GM18507 (cell line): ENCODE measurements around the gene MAPKAPK3.
"Not testable (repeated sequence)": the region's sequence is repeated elsewhere in the genome, so short reads cannot be mapped to it uniquely, and the experiment has no call there.

Experiments used
- DNase-seq: peaks from one replicate; pipeline ENCODE4 v3.0.0; 2011; ENCODE audit warnings: low read depth; ENCODE audit not compliant: insufficient read length; ENCODE audit errors: extremely low spot score
- FAIRE-seq: peaks from 2 replicates; lab custom pipeline; 2011; peaks lifted over from hg19 to GRCh38; lab: Jason Lieb, UNC

The MAPKAPK3 gene

DNA sequence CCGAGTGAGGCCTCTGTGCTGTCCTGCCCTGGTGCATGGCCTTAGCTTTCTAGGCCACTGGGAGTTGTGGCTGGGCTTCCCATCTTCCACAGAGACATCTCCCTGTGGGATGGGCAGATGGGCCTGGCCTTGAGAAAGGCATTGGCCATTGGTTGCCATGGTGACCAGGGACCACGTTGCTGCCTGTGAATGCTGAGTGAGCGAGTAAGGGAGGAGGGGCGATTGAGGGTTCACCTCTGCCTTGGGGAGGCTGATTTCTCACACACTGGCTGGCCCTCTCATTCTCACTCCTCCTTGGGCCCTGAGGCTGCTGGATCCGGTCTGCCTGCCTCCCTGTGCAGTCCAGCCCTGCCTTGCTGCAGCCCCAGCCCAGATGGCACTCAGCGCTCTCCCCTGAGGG lies 31.4 kb downstream of the MAPKAPK3 start:
- no peak for DNase-seq
- no peak for FAIRE-seq

DNA sequence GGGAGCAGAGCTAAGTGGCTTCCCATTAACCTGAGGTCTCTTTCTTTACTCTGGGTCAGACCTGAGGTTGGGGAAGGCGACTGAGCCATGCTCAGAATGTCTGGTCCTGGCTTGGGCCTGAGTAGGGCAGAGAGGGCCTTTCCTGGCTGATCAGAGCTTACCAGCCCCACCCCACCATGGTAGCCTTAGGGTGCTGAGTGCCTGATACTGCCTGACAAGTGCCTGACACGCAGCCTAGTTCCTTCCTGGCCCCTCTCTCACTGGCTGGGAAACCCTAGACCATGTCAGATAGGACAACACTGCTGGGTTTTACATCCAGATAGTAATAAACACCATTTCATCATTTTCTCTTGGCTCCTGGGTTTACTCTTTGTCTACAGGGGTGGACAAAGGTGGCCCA lies 32.0 kb downstream of the MAPKAPK3 start:
- FAIRE-seq, result no peak

DNA sequence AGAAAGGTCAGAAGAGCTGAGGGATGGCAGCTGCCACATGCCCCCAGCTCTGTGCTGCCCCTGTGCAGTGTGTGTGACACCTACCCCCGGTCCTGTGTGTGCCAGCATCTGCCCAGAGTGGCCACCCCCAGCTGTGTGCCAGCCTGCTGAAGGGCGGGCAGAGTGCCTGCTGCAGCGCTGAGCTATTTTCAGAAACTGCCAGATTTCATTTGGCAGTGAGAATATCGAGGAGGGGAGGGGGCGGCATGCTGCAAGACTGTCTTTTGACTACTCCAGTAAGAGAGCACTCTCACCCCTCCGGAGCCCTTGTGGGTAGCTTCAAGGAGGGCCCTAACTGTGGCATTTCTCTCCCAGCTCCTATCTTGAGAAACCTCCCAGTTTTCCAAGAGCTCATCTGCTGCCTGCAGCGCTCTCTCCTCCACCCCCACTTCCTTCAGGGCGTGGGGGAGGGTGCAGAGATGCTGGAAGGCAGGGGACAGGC lies 32.5 kb downstream of the MAPKAPK3 start:
- DNase-seq (no peak), FAIRE-seq (no peak)

More for the DNA sequence above, 32.0 kb downstream of the MAPKAPK3 start:
- no peak for DNase-seq

DNA sequence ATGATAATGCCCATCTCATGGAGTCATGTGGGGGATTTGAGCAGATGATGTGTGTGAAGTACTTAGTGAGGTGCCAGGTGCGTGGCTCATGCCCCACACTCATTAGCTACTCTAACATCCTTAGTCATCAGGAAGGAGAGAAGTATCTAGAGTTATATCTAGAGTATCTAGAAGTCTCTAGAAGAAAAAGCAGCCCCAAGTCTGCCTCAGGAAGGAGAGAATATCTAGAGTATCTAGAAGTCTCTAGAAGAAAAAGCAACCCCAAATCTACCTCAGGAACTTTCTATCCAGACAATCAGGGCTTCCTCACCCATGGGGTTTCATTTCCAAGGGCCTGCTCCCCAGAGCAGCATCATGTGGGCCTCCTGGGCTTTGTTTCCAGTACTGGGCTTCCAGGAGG lies 33.1 kb downstream of the MAPKAPK3 start:
- no peak for FAIRE-seq
- no peak for DNase-seq

DNA sequence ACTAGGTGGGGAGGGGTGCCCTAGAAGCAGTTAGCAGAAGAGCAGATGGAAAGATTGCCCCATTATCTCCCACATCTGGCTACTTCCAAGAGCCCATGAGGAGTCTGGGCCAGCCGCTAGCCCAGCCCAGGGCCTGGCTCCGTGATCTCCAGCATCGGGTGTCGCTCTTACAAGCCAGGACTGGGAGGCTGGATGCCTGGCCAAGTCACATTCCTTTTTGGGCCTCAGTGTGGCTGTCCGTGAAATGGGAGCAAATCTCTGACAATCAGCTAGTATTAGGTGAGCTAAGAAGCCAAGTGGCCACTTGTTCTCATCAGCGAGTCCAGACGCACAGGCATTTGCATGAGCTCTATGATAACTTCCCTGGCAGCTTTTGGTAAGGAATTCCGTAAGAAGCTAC lies 34.5 kb downstream of the MAPKAPK3 start:
- DNase-seq (no peak), FAIRE-seq (no peak)

DNA sequence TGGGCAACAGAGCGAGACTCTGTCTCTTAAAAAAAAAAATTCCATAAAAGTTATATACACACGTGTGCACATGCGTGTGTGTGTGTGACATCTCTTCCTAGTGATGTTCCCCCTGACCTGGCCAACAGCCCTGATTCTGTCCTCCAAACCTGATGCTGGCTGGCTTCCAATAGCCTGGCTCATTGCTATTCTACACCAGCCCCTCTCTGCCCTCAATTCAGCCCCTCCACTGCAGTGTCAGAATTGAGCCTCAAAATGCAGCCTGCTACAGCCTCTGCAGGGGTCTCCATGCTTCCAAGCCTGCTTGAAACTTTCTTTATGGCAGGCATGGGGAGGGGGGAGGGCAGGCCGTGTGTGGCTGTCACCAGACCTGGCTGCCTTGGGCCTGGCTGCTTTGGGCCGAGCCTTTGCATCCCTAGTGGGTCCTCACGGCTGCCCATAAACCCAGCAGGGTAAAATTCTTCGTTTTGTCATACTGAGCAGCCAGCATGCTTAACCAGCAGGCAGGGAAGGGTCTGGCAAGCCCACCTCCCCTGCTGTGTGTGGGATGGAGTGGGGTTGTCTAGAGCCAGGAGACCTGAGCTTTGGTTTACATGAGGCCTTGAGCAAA lies 35.1 kb downstream of the MAPKAPK3 start:
- no peak for DNase-seq

DNA sequence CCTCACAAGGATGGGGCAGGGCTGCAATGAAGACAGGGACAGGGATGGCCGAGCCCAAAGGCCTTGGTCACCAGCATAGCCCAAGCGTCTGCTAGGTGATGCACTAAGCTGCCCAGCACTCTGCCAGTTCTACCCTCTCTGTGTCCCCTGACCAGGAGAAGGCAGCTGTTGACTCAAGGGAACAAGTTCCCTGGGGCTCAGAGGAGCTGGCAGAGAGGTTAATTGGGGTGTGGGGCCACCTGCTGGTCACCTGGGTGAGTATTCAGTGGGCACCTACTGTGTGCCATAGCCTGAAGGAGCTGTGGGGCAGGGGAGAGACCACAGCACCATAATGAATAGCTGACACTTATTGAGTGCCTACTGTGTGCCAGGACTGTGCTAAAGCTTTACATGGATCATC lies 35.8 kb downstream of the MAPKAPK3 start:
- DNase-seq (peak; percentile 26), FAIRE-seq (peak; percentile 72)

More for the DNA sequence above, 35.1 kb downstream of the MAPKAPK3 start:
- FAIRE-seq, result no peak

DNA sequence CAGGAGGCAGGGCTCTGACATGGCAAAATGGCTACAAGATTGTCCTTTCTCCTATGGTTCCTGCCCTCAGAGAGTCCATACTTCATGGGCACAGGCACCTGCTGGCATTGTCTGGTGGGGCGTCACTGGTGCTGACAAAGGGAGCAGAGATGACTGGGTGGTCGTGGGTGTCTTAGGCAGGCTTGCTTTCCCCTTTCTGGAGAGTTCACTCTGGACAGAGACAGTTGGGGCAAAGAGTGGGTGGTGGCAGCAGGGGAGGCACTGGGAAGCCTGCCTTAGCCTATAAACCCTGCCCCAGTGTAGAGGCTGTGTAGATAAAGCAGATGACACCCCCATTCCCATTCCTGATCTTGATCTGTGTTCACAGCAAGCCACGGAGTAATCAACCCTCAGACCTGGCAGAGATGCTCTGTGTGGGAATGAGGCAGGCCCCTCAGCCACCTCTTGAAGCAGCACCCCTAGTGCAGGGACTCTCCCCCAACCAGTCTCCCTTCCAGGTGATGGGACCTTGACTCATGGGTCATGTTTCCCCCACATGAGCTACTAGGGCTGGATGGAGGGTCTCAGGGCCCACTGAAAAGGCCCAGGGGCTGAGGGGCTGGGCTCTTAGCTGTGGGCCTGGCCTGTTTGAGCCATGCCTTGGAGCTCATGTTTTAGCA lies 37.1 kb downstream of the MAPKAPK3 start:
- DNase-seq (no peak), FAIRE-seq (no peak)

DNA sequence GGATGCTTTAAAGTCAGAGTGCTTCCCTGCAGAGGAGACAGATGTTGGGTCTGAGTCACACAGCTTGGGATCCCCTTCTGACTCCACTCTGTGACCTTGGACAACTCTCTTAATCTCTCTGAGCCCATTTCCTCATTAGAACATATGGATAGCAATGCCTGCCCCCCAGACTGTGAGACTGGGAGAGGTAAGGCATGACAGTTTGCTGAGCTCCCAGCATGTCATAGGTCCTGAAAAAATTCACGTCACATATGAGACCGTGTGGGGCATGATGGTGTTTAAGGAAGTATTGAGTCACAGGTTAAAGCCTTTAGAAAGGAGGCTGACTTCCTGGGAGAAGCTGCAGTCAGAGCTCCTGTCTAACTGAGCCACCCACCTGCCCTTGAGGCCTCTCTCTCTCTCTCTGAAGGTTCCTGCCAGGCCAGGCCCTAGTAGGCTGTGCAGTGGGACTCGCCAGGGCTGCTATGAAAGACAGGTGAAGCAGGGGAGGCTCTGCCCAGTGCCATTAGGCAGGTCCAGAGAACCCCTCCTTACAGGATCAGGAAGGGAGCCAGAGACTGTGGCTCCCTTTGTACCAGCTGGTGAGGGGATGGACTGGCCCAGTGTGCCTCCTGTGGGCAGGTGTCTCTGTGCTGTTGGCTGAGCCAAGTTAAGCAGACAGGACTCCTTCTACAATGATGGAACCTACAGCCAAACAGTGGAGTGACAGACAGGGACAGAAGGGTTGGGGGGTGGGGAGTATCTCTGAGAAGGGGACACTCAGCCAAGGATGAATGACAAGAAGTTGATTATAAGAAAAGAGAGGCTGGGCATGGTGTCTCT lies 38.3 kb downstream of the MAPKAPK3 start:
- DNase-seq (no peak), FAIRE-seq (no peak)

DNA sequence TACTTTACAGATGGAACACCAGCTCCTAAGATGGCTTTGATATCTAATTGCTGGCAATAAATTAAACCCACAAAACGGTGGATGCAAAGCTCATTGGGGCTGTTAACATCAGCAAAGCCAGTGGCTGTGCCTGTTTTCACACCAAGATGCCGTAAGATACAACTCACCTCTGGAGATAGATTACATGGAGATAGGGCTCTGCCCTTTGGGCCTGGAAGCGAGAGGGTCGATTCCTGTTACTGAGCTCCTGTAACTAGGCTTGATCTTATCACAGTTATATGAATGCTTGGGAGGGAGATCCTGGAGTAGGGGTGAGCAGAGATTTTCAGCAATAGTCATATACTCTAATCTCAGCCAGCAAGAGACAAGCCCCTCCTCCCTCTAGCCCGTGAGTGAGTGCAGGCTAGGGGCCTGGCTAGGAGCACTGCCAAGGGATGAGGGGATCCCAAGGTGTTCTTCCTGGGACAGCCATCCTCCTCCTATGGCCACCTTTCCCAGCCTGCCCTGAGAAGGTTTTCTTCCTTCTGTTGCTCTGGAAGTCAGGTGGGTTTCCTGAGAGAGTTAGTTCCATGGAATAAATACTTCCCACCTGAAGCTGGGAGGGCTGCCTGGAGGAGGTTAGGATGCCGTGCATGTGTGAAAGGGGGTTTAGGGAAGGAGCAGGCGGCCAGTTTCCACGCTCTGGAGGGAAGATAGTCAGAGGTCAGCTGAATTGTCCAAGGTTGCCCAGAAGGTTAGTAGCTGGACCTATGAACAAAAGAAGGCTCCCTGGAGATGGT lies 39.7 kb downstream of the MAPKAPK3 start:
- DNase-seq (no peak), FAIRE-seq (no peak)

DNA sequence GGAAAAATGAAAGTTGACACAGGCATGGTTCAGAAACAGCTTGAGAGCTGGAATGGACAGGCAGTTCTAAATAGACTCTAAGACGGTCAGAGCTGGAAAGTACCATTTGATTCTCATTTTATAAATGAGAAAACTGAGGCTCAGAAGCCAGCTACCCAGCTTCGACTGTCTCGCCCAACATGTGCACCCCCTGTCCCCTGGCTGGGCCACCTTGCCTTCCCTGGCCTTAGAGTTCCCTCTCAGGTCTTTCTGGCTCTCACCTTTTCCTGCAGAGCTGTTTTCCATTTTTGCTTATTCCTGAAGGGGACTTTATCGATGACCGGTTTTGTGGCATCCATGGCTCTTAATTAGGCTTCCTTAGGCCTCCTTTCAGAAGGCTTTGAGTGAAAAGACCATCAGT lies 40.5 kb downstream of the MAPKAPK3 start:
- DNase-seq, result no peak
- no peak for FAIRE-seq

DNA sequence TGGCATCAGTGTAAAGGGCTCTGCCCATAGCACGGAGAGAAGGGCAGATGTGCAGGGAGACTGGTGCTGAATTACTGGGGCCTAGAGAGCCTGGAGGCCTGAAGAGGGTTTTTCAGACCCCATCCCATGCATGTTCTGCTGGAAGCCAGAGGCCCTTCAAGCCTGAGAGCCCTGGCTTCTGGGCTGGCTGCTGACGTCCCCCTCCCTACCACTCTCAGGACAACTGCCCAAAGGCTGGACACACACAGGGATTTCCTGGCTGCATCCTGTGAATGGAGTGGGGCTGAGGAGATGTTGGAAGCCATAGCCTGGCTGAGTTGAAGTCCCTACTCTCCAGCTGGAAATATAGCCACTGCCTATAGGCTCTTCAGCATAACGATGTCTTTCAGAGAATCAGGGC lies 40.9 kb downstream of the MAPKAPK3 start:
- DNase-seq (no peak), FAIRE-seq (no peak)

DNA sequence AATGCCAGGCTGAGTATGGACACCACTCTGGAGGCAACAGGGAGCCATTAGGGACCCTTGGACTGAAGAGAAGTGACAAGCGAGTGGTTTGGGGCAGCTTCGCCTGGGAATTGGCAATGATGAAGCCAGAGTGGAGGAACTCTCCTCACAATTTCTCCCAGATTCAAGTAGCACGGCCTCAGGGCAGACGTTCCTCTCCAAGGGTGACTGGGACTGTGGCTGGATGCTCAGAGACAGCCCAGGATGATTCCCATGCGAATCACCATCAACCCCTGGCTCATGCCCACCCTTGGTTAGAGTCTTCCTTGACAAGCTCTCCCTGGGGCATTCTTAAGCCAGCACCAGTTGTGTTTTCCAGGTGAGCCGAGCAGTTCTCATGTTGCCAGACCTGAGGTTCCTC lies 41.5 kb downstream of the MAPKAPK3 start:
- DNase-seq, result no peak
- no peak for FAIRE-seq

DNA sequence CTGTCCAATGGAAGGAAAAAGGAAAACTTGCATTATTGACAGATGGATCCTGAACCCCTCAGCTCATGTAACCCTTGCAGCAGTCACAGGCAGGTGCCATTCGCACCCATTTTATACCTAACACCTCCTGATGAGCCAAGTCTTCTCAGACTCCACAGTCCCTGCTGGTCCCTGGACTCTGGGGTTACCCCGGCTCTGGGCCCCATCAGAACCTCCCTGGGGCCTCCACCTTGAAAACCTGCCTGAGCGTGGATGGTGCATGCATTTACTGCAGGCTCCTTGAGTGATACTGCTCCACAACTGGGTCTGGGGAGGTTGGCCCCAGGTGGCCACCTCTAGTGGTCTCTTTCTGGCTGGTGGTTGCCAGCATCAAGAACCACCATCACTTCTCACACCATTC lies 41.9 kb downstream of the MAPKAPK3 start:
- DNase-seq (no peak), FAIRE-seq (no peak)

DNA sequence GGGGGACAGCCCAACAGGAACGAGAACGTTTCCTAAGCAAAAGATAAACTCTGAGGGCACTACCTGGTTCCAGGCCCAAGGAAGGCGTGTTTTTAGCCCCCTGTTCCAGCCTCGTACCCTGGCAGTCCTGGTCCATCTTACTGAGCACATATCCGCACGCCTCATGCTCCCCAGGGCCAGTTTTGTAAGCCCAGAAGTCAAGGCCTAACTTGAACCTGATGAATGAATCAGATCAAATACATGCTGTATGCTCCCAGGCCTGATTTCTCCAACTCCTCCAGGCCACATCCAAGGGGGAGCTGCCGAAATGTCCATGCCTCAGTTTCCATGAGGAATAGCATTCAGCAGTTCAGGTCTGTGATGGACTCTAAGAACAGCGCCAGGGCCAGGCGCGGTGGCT lies 43.4 kb downstream of the MAPKAPK3 start:
- DNase-seq, result no peak
- no peak for FAIRE-seq

DNA sequence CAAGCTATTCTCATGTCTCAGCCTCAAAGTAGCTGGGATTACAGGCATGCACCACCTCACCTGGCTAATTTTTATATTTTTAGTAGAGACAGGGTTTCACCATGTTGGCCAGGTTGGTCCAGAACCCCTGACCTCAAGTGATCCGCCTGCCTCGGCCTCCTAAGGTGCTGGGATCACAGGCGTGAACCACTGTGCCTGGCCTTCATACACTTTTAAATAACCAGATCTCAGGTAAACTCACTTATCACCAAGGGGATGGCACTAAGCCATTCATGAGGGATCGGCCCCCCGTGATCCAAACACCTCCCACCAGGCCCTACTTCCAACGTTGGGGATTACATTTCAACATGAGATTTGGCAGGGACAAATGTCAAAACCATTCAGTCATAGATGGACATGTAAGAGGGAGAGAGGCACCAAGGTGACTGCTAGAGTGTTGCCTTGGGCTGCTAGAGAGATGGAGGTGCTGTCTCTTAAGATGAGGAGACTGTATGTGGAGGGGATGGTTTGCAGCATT lies 44.4 kb downstream of the MAPKAPK3 start:
- FAIRE-seq (no peak), DNase-seq (no peak)

DNA sequence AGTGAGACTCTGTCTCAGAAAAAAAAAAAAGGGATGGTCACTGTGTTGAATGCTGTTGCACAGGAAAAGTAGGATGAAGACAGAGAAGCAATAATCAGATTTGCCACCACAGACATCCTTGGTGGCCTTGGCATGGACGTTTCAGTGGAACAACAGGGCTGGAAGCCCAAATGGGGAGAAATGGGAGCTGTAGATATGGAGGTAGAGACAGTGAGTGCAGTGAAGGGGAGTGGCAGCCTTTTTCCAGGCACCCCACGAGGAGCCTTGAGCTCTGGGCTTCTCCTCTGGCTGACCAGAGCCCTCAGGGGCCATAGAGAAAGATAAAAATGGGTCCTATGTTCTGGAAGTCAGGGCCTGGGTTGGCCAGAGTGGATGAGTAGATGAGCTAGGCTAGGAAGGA lies 45.5 kb downstream of the MAPKAPK3 start:
- DNase-seq (no peak), FAIRE-seq (no peak)

DNA sequence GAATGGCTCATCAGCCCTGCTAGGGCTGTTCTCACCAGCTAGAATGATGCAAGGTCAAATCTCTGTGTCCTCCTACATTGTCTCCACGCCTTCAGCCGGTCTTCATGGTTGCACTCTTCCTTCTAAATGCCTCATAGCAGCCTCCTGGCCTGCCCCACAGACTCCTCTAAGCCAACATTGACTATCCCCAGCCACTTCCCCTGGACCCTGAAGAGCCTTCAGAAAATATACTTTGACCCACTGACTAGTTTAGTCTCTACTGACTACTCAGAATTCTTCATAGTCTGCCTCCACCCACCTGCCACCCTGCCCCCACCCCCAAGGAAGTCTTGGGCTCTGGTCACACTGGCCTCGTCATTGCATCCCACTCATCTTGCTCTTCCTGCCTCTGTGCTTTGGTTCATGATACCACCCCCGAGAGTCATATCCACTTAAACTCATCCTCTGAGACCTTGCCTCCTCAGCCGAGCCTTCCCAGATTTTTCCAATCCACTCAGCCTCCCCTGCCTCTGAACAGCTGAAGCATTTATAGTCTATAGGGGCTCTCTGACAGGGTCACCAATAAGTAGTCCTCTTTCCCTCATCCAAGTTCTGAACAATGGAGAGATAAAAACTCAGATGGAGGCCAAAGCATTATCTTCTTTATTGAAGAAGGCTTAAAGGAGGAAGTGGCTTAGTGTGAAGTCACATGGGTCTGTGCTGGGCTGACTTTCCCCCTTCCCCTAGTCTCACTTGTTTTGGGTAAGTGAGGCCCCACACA lies 48.3 kb downstream of the MAPKAPK3 start:
- FAIRE-seq (no peak), DNase-seq (no peak)

DNA sequence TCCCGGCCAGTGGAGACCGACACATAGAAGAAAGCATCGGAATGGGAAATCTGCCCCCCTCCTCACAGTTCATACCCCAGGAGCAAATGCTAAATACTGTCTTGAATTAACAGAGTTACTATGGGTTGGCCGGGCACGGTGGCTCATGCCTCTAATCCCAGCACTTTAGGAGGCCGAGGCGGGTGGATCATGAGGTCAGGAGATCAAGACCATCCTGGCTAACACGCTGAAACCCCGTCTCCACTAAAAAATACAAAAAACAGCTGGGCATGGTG lies 48.8 kb downstream of the MAPKAPK3 start:
- not testable (repeated sequence) for DNase-seq, FAIRE-seq
